GM21528 (cell line): ENCODE data around the gene LPAR5.
"Not testable (repeated sequence)": the region's sequence is repeated elsewhere in the genome, so short reads cannot be mapped to it uniquely, and the experiment has no call there.

Source experiments
- ATAC-seq: cut with Tn5 transposase; IDR thresholded peaks from one replicate; pipeline ENCODE4 v1.9.1; 2021; ENCODE audit warnings: mild to moderate bottlenecking, moderate library complexity; ENCODE audit not compliant: unreplicated experiment, low FRiP score

The LPAR5 gene

GRCh38 chr12:6607751-6608591 lies 27.8 kb downstream of the LPAR5 start:
- no peak for ATAC-seq

DNA sequence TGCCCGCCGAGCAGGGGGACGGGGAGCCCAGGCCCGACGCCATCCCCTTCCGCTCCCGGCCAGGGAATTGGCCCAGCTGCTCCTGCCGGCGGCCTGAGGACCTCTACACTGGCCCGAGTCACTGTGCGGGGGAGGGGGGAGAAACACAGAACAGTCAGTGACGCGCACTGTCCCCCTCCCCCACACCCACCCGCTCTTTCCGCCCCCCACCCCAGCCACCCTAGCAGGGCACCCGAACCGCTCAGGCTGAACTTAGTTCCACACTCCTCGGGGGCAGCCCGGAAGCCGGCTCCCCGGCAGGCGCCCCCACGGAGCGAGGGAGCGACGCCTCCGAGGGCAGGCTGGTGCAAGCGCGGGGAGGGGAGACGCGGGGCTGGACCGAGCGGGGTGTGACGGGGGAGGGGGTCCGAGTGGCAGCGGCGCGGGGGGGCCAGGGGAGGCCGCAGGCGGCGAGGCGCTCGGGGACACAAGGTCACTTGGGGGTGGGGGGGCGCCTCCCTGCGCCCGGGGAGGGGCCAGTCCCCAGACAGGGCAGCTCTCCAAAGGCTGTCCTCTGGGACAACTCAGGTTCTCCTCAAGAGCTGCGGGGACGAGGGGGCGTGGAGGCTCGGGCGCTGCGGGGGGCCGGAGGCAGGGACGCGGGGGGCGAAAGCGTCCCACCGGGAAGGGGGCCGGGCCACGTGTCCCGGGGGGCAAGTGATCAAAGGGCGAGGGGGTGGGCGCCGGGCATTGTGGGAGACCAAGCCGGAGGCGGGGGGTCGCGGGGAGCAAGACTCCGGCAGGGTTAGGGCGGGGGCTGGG lies 29.2 kb downstream of the LPAR5 start:
- no peak for ATAC-seq

- ATAC-seq = no peak
Measured at GRCh38 chr12:6605421-6606330, 30.1 kb downstream of the LPAR5 start.

DNA sequence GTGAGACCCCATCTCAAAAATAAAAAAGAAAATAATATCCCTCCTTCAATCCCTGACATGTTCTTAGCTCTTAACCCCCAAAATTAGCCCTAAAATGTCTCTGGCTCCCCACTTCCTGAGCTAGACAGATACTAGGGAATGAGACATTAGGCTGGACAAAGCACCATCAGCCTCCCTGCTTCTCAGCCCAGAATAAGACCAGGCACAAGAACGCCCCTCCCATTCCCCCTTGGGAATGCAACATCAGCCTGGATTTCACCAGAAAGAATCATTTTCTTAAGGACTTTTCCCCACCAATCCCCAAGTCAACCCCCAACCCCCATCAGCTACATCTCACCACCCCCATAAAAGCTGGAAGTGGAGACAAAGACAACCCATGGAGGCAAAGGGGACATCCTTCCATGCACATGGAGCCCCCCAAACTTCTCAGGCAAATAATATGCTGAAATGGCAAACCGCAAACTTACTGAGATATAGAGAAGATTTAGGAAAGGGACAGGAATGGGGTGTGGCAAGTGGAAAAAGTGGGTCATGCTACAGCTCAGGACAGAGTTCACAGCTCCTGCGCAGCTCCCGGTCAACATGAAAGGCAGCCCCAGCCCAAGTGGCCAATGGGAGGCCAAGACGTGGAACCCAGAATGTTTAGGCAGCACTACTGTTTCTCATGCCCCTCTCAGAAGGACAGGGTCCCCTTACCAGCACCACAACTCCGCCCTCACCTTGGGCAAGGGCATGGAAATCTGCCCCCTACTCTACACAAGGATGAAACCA lies 31.3 kb downstream of the LPAR5 start:
- ATAC-seq = no peak

GRCh38 chr12:6603095-6603567 lies 32.6 kb downstream of the LPAR5 start:
- ATAC-seq = no peak

- no peak for ATAC-seq
Measured at GRCh38 chr12:6602526-6602925, 33.2 kb downstream of the LPAR5 start.

GRCh38 chr12:6595673-6596072 lies 40.1 kb downstream of the LPAR5 start:
- ATAC-seq = not testable (repeated sequence)

GRCh38 chr12:6592087-6592486 lies 43.7 kb downstream of the LPAR5 start:
- ATAC-seq = no peak

DNA sequence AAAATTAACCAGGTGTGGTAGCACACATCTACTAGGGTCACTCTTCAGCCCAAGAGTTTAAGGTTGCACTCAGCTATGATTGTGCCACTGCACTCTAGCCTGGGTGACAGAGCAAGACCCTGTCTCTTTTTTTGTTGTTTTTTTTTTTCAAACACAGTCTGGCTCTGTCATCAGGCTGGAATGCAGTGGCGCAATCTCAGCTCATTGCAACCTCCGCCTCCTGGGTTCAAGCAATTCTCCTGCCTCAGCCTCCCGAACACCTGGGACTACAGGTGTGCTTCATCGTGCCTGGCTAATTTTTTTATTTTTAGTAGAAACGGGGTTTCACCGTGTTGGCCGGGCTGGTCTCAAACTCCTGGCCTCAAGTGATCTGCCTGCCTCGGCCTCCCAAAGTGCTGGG lies 49.2 kb downstream of the LPAR5 start:
- not testable (repeated sequence) for ATAC-seq

DNA sequence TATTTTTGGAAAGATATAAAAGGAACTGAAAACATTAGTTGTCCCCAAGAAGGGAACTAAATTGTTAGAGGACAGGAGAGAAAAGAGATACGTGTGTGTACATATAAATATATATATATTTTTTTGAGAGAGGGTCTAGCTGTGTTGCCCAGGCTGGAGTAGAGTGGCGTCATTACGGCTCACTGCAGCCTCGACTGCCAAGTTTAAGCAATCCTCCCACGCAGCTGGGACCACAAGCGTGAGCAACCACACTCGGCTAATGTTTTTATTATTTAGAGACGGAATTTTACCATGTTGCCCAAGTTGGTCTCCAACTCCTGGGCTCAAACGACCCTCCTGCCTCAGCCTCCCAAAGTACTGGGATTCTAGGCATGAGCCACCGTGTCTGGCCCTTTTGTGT lies 51.5 kb downstream of the LPAR5 start:
- ATAC-seq = no peak

DNA sequence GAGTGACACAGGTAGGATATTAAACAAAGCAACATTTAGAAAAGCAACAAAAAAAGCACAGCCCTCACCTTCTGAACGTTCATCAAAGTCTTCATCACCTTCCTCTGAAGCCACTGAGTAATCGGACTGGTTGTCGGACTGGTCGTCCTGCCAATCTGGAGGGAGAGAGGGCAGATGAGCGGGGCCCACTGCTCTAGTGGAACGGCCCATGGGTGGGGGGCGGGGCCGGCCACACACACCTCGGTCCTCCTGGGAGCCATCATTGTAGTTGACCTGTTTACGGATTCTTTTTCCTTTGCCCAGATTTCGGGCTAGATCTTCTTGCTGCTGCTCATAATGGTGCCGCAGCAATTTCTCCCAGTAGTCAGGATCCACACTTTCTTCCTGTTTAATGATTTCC lies 52.8 kb downstream of the LPAR5 start:
- ATAC-seq = no peak

DNA sequence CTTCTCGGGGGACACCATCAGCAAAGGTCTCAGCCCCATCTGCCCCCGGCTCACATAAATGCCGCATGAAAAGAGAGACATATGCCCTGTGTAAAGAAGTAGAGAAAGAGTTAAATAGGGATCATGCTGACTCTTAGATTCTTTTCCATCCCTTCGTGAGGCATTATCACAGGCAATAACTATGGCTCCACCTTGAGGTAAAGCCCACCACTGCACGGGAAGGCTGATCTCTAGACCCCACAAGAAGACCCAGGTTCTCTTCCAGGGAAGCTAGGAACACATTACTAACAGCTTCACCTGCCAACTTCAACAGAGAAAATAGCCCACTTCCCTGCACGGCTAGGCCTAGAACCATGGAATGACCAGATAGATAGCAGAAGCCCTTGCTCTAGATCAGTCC lies 53.6 kb downstream of the LPAR5 start:
- no peak for ATAC-seq

GRCh38 chr12:6575648-6576047 lies 60.1 kb downstream of the LPAR5 start:
- ATAC-seq = no peak

GRCh38 chr12:6574576-6575295 lies 61.0 kb downstream of the LPAR5 start:
- ATAC-seq = no peak

DNA sequence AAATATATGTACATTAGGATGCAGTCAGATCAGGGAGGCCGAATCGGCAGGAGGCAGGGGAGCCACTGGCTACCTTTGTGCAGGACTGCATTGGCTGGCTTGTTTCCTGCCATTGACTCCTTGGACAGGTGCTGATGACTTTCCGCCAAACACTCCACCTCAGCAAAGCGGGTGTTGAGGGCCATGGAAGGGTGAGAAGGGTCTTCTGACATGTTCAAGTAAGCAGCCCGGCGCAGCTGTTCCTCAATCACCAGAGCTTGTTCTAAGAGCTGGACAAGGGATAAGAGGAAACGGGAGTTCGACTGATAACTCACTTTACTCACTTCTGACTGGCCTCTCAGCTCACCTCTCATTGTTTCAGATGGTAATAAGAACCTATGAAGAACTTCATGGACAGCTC lies 62.8 kb downstream of the LPAR5 start:
- no peak for ATAC-seq

GRCh38 chr12:6570264-6570887 lies 65.4 kb downstream of the LPAR5 start:
- ATAC-seq = no peak

DNA sequence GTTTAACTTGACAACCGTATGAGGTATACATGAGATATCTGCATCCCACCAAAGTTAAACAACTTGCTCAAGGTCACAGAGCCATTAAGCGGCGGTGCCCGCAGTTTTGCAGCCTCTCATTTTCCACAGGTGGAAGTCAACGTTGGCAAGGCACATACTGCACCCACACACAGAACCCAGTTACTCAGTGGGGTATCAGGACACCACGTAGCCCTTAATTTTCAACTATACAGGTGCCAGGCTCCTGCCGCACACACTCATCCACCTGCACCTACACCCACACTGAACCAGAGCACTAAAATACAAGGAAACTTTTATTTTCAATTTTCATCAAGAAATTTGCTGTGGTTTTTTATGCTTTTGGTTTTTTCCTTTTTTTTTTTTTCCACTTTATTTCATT lies 66.0 kb downstream of the LPAR5 start:
- ATAC-seq = no peak

GRCh38 chr12:6569312-6569711 lies 66.4 kb downstream of the LPAR5 start:
- no peak for ATAC-seq
